ENCODE results near the gene TMEM244. TPM values are rescaled to one million over a fixed set of nuclear protein-coding genes. Genes with fewer than 3 reads are reported as not detected.
"Not testable (repeated sequence)": the region's sequence is repeated elsewhere in the genome, so short reads cannot be mapped to it uniquely, and the experiment has no call there.

The TMEM244 gene
- total RNA-seq, 2 donors from 2014 or later = not detected

DNA sequence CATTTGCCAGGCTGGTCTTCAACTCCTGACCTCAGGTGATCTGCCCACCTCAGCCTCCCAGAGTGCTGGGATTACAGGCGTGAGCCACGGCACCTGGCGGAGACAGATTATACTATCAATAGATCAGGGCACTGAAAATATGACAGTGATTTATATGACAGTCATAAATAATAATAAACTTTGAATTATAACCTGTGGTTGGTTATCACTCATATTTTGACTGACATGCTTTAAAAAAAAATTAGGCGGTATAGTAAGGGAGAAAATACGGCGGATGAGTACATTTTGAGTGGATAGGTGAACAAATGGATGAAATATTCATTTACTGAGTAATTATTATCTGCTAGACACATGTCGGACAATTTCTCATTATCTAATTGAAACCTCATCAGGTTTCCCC, 28.8 kb downstream of the TMEM244 start:
- no peak for DNase-seq
- peaks cover 2% of the 10 kb centered on the region in 2 donors for H3K9me3 Mint-ChIP-seq
- H3K27me3 Mint-ChIP-seq (ENCODE audit: low read depth) = peaks cover 8% of the 10 kb centered on the region
- peaks cover 0 to 1% of the 10 kb centered on the region in 2 donors for H3K36me3 Mint-ChIP-seq (ENCODE audit: insufficient read depth in 2 of 2)
- H3K4me3 Mint-ChIP-seq = no peak overlapping the region
- no peaks in the 10 kb centered on the region for H3K4me1 Mint-ChIP-seq (ENCODE audit: low read depth)
- H3K27ac Mint-ChIP-seq = no peak overlapping the region
- no peak for ATAC-seq (replicated peaks in 1 of 2)

DNA sequence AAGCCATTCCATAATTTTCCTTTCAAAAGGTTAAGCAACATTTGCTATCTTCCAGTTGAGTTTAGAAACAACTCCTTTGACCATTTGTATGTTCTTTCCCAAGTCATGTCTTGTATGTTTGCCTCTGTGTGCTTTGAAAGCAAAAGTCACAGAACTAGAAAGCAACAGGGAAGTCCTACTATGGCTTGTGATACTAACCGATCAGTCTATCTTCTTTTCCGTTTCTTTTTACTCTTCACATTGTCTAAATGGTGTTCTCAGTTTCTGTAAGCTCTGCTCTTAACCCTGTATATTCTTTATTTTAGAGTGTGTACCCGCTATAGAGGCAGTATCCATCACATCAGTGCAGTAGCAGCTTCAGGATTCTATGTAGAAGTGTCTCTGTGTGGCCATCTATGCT, 32.9 kb downstream of the TMEM244 start:
- Mint-ChIP-seq H3K27ac (no peak overlapping the region), H3K36me3 (ENCODE audit: insufficient read depth in 2 of 2) (no peaks in the 10 kb centered on the region), H3K9me3 (no peaks in the 10 kb centered on the region), H3K4me1 (ENCODE audit: low read depth) (no peaks in the 10 kb centered on the region), H3K4me3 (no peak overlapping the region), H3K27me3 (ENCODE audit: low read depth) (no peaks in the 10 kb centered on the region)
- ATAC-seq (replicated peaks in 1 of 2) = no peak
- no peak for DNase-seq

GRCh38 chr6:129818251-129818650, 42.9 kb downstream of the TMEM244 start:
- H3K36me3 Mint-ChIP-seq (ENCODE audit: insufficient read depth in 2 of 2) = no peaks in the 10 kb centered on the region
- no peak overlapping the region for H3K27ac Mint-ChIP-seq
- no peaks in the 10 kb centered on the region for H3K9me3 Mint-ChIP-seq
- no peak overlapping the region for H3K4me3 Mint-ChIP-seq
- H3K27me3 Mint-ChIP-seq (ENCODE audit: low read depth) = peaks cover 27% of the 10 kb centered on the region
- H3K4me1 Mint-ChIP-seq (ENCODE audit: low read depth) = peaks cover 14% of the 10 kb centered on the region
- ATAC-seq (replicated peaks in 1 of 2) (peak; percentile 60 to 67), DNase-seq (no peak)

DNA sequence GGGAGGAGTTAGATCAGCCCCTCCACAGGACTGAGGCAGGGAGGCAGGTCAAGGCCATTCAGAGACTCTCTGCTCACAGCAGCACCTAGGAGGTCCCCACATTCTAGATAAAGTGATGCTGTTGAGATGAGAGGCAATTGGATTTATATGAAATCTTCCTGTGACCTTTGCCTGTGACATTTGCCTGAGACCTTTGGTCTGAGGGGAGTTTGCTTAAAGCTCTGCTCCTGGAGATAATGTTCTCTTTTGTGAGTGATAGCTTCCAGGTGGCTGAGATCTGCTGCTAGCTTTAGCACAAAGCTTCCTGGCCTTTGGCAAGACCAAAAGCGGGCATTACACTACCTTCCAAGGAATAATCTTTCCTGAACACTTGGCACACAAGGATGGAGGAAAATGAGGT, 43.3 kb downstream of the TMEM244 start:
- H3K27ac Mint-ChIP-seq = no peak overlapping the region
- no peak for DNase-seq
- H3K9me3 Mint-ChIP-seq = no peaks in the 10 kb centered on the region
- H3K4me1 Mint-ChIP-seq (ENCODE audit: low read depth) = peaks cover 14% of the 10 kb centered on the region
- H3K36me3 Mint-ChIP-seq (ENCODE audit: insufficient read depth in 2 of 2) = no peaks in the 10 kb centered on the region
- H3K27me3 Mint-ChIP-seq (ENCODE audit: low read depth) = peaks cover 27% of the 10 kb centered on the region
- H3K4me3 Mint-ChIP-seq = no peak overlapping the region
- ATAC-seq (replicated peaks in 1 of 2) = no peak

- Mint-ChIP-seq H3K36me3 (ENCODE audit: insufficient read depth in 2 of 2) (no peaks in the 10 kb centered on the region), H3K4me1 (ENCODE audit: low read depth) (peaks cover 14% of the 10 kb centered on the region), H3K4me3 (no peak overlapping the region), H3K27me3 (ENCODE audit: low read depth) (peaks cover 27% of the 10 kb centered on the region), H3K27ac (no peak overlapping the region), H3K9me3 (no peaks in the 10 kb centered on the region)
- no peak for ATAC-seq (replicated peaks in 1 of 2)
- no peak for DNase-seq
Measured at GRCh38 chr6:129817332-129817731, 43.8 kb downstream of the TMEM244 start.

- H3K4me1 Mint-ChIP-seq (ENCODE audit: low read depth) = peaks cover under 1% of the 10 kb centered on the region
- ATAC-seq (replicated peaks in 1 of 2) (no peak), DNase-seq (no peak)
- no peaks in the 10 kb centered on the region for H3K36me3 Mint-ChIP-seq (ENCODE audit: insufficient read depth in 2 of 2)
- H3K27ac Mint-ChIP-seq = no peak overlapping the region
- H3K4me3 Mint-ChIP-seq = no peak overlapping the region
- peaks cover 0 to 2% of the 10 kb centered on the region in 2 donors for H3K9me3 Mint-ChIP-seq
- peaks cover 11% of the 10 kb centered on the region for H3K27me3 Mint-ChIP-seq (ENCODE audit: low read depth)
Measured at GRCh38 chr6:129812145-129812777, 48.9 kb downstream of the TMEM244 start.

- not testable (repeated sequence) for H3K4me1 Mint-ChIP-seq (ENCODE audit: low read depth); H3K9me3 Mint-ChIP-seq; H3K4me3 Mint-ChIP-seq; H3K27ac Mint-ChIP-seq; H3K36me3 Mint-ChIP-seq (ENCODE audit: insufficient read depth in 2 of 2); ATAC-seq (replicated peaks in 1 of 2); DNase-seq
- peaks cover 16% of the 10 kb centered on the region for H3K27me3 Mint-ChIP-seq (ENCODE audit: low read depth)
Measured at GRCh38 chr6:129807141-129807540, 54.0 kb downstream of the TMEM244 start.

DNA sequence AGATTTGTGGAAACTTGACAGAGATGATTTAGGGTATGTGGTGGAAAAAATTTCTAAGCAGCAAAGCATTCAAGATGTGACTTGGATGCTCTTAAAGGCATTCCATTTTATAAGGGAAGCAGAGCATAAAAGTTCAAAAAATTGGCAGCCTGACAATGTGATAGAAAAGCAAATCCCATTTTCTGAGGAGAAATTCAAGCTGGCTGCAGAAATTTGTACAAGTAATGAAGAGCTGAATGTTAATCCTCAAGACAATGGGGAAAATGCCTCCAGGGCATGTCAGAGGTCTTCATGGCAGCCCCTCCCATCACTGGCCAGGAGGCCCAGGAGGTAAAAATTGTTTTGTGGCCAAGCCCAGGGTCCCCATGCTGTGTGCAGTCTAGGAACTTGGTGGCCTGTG, 58.2 kb downstream of the TMEM244 start:
- ATAC-seq (replicated peaks in 1 of 2); H3K36me3 Mint-ChIP-seq (ENCODE audit: insufficient read depth in 2 of 2); H3K4me1 Mint-ChIP-seq (ENCODE audit: low read depth); H3K9me3 Mint-ChIP-seq; H3K4me3 Mint-ChIP-seq; H3K27ac Mint-ChIP-seq; DNase-seq: not testable (repeated sequence)
- H3K27me3 Mint-ChIP-seq (ENCODE audit: low read depth) = peaks cover 21% of the 10 kb centered on the region

- Mint-ChIP-seq H3K27me3 (ENCODE audit: low read depth) (peaks cover 21% of the 10 kb centered on the region), H3K9me3 (peaks cover 0 to 6% of the 10 kb centered on the region in 2 donors), H3K4me1 (ENCODE audit: low read depth) (no peaks in the 10 kb centered on the region), H3K36me3 (ENCODE audit: insufficient read depth in 2 of 2) (peaks cover 0 to 4% of the 10 kb centered on the region in 2 donors), H3K27ac (no peak overlapping the region), H3K4me3 (no peak overlapping the region)
- ATAC-seq (replicated peaks in 1 of 2) (no peak), DNase-seq (no peak)
Measured at GRCh38 chr6:129801909-129802308, 59.2 kb downstream of the TMEM244 start.

DNA sequence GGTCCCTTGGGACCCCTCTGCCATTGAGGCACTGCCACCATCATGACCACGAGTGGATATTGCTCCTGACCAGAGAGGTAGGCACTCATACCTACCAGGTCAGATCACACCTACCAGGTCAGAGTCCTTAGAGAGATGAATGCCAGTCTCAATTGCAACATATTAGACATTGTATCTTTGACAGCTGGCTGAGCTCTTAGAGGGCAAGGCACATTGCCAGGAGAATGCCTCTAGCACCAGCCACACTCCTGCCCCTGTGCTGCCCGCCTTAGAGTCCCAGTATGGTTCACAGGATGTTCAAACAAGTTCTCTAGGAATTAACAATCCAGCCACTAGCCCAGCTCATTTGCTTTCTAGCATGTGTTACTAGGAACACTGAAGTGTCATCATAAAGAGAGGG, 65.9 kb downstream of the TMEM244 start:
- no peak for ATAC-seq (replicated peaks in 1 of 2)
- Mint-ChIP-seq H3K27me3 (ENCODE audit: low read depth) (peaks cover 9% of the 10 kb centered on the region), H3K36me3 (ENCODE audit: insufficient read depth in 2 of 2) (no peaks in the 10 kb centered on the region), H3K4me1 (ENCODE audit: low read depth) (peaks cover 6% of the 10 kb centered on the region), H3K27ac (no peak overlapping the region), H3K4me3 (no peak overlapping the region), H3K9me3 (no peaks in the 10 kb centered on the region)
- no peak for DNase-seq

- Mint-ChIP-seq H3K4me3 (no peak overlapping the region), H3K9me3 (no peaks in the 10 kb centered on the region), H3K27me3 (ENCODE audit: low read depth) (peaks cover 9% of the 10 kb centered on the region), H3K36me3 (ENCODE audit: insufficient read depth in 2 of 2) (no peaks in the 10 kb centered on the region), H3K4me1 (ENCODE audit: low read depth) (peaks cover 6% of the 10 kb centered on the region), H3K27ac (no peak overlapping the region)
- ATAC-seq (replicated peaks in 1 of 2) (no peak), DNase-seq (no peak)
Measured at GRCh38 chr6:129793447-129793846, 67.7 kb downstream of the TMEM244 start.

- Mint-ChIP-seq H3K27me3 (ENCODE audit: low read depth) (peaks cover 9% of the 10 kb centered on the region), H3K9me3 (no peaks in the 10 kb centered on the region), H3K4me3 (no peak overlapping the region), H3K36me3 (ENCODE audit: insufficient read depth in 2 of 2) (no peaks in the 10 kb centered on the region), H3K4me1 (ENCODE audit: low read depth) (peaks cover 6% of the 10 kb centered on the region), H3K27ac (no peak overlapping the region)
- DNase-seq (no peak), ATAC-seq (replicated peaks in 1 of 2) (no peak)
Measured at GRCh38 chr6:129792049-129792448, 69.1 kb downstream of the TMEM244 start.

- H3K36me3 Mint-ChIP-seq (ENCODE audit: insufficient read depth in 2 of 2) = no peaks in the 10 kb centered on the region
- H3K4me1 Mint-ChIP-seq (ENCODE audit: low read depth) = peaks cover 6% of the 10 kb centered on the region
- no peak overlapping the region for H3K4me3 Mint-ChIP-seq
- no peak overlapping the region for H3K27ac Mint-ChIP-seq
- no peak for ATAC-seq (replicated peaks in 1 of 2)
- H3K27me3 Mint-ChIP-seq (ENCODE audit: low read depth) = peaks cover 9% of the 10 kb centered on the region
- H3K9me3 Mint-ChIP-seq = no peaks in the 10 kb centered on the region
- no peak for DNase-seq
Measured at GRCh38 chr6:129790785-129791184, 70.3 kb downstream of the TMEM244 start.

GRCh38 chr6:129789974-129790373, 71.1 kb downstream of the TMEM244 start:
- ATAC-seq (replicated peaks in 1 of 2) = no peak
- no peak overlapping the region for H3K4me3 Mint-ChIP-seq
- no peaks in the 10 kb centered on the region for H3K9me3 Mint-ChIP-seq
- no peaks in the 10 kb centered on the region for H3K36me3 Mint-ChIP-seq (ENCODE audit: insufficient read depth in 2 of 2)
- no peak overlapping the region for H3K27ac Mint-ChIP-seq
- no peak for DNase-seq
- peaks cover 9% of the 10 kb centered on the region for H3K27me3 Mint-ChIP-seq (ENCODE audit: low read depth)
- peaks cover 6% of the 10 kb centered on the region for H3K4me1 Mint-ChIP-seq (ENCODE audit: low read depth)
